GM19025 (cell line): ENCODE data around the gene PLEKHF1.

Source experiments
- ATAC-seq: cut with Tn5 transposase; IDR thresholded peaks from one replicate; pipeline ENCODE4 v1.9.1; 2021; ENCODE audit warnings: mild to moderate bottlenecking, low read depth, moderate library complexity; ENCODE audit not compliant: unreplicated experiment

The PLEKHF1 gene

DNA sequence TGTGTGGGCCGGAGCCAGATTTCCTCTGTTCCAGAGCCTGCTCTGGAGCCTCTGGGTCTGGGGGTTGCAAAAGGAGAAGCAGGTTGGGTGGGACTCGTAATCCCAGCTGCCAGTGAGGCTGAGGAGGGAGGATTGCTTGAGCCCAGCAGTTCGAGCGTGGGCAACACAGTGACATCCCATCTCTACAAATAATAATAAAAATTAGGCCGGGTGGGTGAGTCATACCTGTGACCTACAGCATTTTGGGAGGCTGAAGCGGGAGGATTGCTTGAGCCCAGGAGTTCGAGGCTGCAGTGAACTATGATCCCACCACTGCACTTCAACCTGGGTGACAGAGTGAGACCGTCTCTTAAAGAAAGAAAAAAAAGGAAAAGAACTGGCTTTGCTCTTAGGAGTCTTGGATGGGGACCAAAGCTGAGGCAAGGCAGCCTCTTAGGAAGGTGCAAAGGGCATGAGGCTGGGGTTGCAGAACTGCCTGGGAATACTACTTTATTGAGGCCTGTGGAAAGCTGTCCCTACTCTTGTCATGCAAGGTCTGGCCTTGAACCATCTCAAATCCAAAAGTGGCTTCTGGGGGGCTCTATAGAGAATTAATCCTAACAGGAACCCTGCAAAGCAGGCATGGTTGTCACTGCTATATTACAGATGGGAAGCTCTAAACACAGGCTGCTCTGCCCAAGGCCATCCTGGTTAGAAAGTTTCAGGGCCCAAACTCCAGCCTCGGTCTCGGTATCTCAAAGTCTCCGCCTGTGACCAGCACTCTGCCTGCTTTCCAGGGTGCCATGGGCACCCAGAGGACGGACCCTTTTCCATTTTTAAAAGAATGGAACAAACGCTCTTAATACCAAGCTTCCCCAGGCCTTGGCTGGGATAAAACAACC lies 50.7 kb downstream of the PLEKHF1 start:
- no peak for ATAC-seq

DNA sequence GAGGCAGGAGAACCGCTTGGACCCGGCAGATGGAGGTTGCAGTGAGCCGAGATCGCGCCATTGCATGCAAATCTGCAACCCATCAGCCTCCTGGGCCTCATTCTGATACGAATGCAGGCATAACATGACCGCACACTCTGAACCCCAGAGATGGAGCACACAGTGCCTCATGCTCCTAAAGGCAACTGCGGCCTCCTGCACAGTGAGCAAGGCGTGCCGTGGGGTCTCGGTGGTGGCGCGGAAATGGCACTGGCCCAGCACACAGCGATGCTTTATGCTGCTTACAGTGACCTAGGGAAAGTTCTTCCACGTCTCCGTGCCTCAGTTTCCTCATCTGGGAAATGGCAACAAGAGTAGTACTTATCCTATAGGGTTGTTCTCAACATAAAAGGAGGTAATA lies 51.8 kb downstream of the PLEKHF1 start:
- no peak for ATAC-seq

GRCh38 chr19:29724102-29724641 lies 58.9 kb downstream of the PLEKHF1 start:
- ATAC-seq, result no peak

- ATAC-seq, result no peak
Measured at GRCh38 chr19:29724746-29725145, 59.5 kb downstream of the PLEKHF1 start.
